HEK293 (cell line): ENCODE results near the gene FCER2.

Experiments used
- KLF7 ChIP-seq: fragments of 450-650 bp; formaldehyde crosslinking; IDR thresholded peaks from 2 replicates; pipeline ENCODE4 v1.5.1; 2016; ENCODE audit warnings: missing biosample characterization, missing genetic modification characterization, borderline replicate concordance
- SALL2 ChIP-seq: fragments of 450-650 bp; formaldehyde crosslinking; IDR thresholded peaks from 2 replicates; pipeline ENCODE4 v1.5.0; 2017; ENCODE audit warnings: missing biosample characterization, mild to moderate bottlenecking, missing genetic modification characterization, borderline replicate concordance
- YY1 ChIP-seq: fragments of 450-650 bp; formaldehyde crosslinking; IDR thresholded peaks from 2 replicates; pipeline ENCODE4 v1.5.1; 2018; ENCODE audit warnings: missing biosample characterization, missing genetic modification characterization
- ZFP3 ChIP-seq: fragments of 450-650 bp; formaldehyde crosslinking; IDR thresholded peaks from 2 replicates; pipeline ENCODE4 v1.5.1; 2016; ENCODE audit warnings: low read depth, missing biosample characterization, missing genetic modification characterization
- ZNF24 ChIP-seq: fragments of 450-650 bp; formaldehyde crosslinking; IDR thresholded peaks from 2 replicates; pipeline ENCODE4 v1.5.1; 2016; ENCODE audit warnings: missing biosample characterization, missing genetic modification characterization
- ZNF274 ChIP-seq, 2 experiments: fragments of 200-500 bp in 1 of 2; fragments of 450-650 bp in 1 of 2; sonication (Bioruptor generic) in 1 of 2; formaldehyde crosslinking in 1 of 2; IDR thresholded peaks; 2 replicates each; pipeline versions ENCODE4 v1.5.1 to v1.6.1; 2014 to 2016; ENCODE audit warnings: borderline replicate concordance in 1 of 2, inconsistent platforms in 1 of 2, low read length in 1 of 2, missing biosample characterization in 1 of 2, missing genetic modification characterization in 1 of 2
- ZNF302 ChIP-seq: fragments of 450-650 bp; formaldehyde crosslinking; IDR thresholded peaks from 2 replicates; pipeline ENCODE4 v1.5.1; 2016; ENCODE audit warnings: missing biosample characterization, missing genetic modification characterization, low read depth
- ZNF394 ChIP-seq: fragments of 450-650 bp; formaldehyde crosslinking; IDR thresholded peaks from 2 replicates; pipeline ENCODE4 v1.5.1; 2016; ENCODE audit warnings: missing biosample characterization, missing genetic modification characterization, mild to moderate bottlenecking, moderate library complexity, borderline replicate concordance
- ZNF621 ChIP-seq: fragments of 450-650 bp; formaldehyde crosslinking; IDR thresholded peaks from 2 replicates; pipeline ENCODE4 v1.5.1; 2017; ENCODE audit warnings: missing biosample characterization, missing genetic modification characterization
- ZNF701 ChIP-seq: fragments of 450-650 bp; formaldehyde crosslinking; IDR thresholded peaks from 2 replicates; pipeline ENCODE4 v1.5.1; 2016; ENCODE audit warnings: missing biosample characterization, missing genetic modification characterization
- TF ChIP-seq, protein P1 (sequence below): fragments of 450-650 bp; formaldehyde crosslinking; IDR thresholded peaks from 2 replicates; pipeline ENCODE4 v1.5.1; 2016; ENCODE audit warnings: missing biosample characterization, missing genetic modification characterization
- TF ChIP-seq, protein P2 (sequence below): sonication (generic); formaldehyde crosslinking; IDR thresholded peaks from 2 replicates; pipeline ENCODE4 v1.8.1; 2022; ENCODE audit warnings: mild to moderate bottlenecking, moderate library complexity, missing genetic modification reagents
- TF ChIP-seq, protein P3 (sequence below): fragments of 450-650 bp; formaldehyde crosslinking; IDR thresholded peaks from 2 replicates; pipeline ENCODE4 v1.5.1; 2016; ENCODE audit warnings: missing biosample characterization, missing genetic modification characterization
- TF ChIP-seq, protein P4 (sequence below): fragments of 450-650 bp; formaldehyde crosslinking; IDR thresholded peaks from 2 replicates; pipeline ENCODE4 v1.5.1; 2017; ENCODE audit warnings: missing biosample characterization, missing genetic modification characterization

DNA sequence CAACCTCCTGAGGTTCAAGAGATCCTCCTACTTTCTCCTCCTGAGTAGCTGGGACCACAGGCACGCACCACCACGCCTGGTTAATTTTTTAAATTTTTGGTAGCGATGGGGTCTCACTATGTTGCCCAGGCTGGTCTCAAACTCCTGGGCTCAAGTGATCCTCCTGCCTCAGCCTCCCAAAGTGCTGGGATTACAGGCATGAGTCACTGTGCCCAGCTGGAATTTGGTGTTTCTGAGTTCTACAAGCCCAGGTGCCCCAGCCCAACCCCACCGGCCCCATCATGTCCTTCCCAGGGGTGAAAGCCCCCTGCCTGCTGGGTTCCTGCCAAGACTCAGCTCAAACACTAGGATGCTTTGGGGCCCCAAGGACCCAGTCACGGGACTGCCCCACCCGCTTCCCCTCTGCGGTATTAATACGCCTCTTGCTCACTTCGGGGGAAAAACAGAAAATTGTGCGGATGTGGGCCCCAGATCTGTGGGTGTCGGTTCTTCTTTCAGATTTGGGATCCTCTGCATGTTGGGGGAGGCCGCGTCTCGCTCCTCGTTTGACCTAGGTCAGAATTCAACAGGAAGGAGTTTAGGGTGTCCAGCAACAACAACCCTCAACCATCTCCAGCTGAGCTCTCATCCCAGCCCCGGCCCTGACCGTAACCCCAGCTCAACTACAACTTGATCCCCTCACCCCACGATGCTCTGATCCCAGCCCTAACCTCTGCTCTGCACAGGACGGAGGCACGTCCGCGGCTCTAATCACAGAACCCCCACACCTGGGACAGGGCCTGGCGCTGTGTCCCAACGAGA lies 3.7 kb upstream of the FCER2 start:
- TF ChIP-seq ZNF274 (IDR thresholded peaks at IDR 0.05; ENCODE audit: low read length) (no peak), ZNF274 (tag by site-specific recombination; IDR thresholded peaks at IDR 0.05; ENCODE audit: borderline replicate concordance) (no peak), ZNF302 (tag by site-specific recombination) (no peak), ZFP3 (tag by site-specific recombination) (no peak), ZNF24 (tag by site-specific recombination) (no peak), ZNF621 (no peak), ZNF394 (tag by site-specific recombination) (no peak), ZNF701 (tag by site-specific recombination) (no peak), YY1 (tag by site-specific recombination) (no peak), KLF7 (tag by site-specific recombination) (no peak), SALL2 (tag by site-specific recombination) (no peak)
- TF ChIP-seq, protein P1, sequence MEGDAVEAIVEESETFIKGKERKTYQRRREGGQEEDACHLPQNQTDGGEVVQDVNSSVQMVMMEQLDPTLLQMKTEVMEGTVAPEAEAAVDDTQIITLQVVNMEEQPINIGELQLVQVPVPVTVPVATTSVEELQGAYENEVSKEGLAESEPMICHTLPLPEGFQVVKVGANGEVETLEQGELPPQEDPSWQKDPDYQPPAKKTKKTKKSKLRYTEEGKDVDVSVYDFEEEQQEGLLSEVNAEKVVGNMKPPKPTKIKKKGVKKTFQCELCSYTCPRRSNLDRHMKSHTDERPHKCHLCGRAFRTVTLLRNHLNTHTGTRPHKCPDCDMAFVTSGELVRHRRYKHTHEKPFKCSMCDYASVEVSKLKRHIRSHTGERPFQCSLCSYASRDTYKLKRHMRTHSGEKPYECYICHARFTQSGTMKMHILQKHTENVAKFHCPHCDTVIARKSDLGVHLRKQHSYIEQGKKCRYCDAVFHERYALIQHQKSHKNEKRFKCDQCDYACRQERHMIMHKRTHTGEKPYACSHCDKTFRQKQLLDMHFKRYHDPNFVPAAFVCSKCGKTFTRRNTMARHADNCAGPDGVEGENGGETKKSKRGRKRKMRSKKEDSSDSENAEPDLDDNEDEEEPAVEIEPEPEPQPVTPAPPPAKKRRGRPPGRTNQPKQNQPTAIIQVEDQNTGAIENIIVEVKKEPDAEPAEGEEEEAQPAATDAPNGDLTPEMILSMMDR (tag by site-specific recombination): no peak
- TF ChIP-seq, protein P2, sequence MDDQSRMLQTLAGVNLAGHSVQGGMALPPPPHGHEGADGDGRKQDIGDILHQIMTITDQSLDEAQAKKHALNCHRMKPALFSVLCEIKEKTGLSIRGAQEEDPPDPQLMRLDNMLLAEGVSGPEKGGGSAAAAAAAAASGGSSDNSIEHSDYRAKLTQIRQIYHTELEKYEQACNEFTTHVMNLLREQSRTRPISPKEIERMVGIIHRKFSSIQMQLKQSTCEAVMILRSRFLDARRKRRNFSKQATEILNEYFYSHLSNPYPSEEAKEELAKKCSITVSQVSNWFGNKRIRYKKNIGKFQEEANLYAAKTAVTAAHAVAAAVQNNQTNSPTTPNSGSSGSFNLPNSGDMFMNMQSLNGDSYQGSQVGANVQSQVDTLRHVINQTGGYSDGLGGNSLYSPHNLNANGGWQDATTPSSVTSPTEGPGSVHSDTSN: no peak
- TF ChIP-seq, protein P3, sequence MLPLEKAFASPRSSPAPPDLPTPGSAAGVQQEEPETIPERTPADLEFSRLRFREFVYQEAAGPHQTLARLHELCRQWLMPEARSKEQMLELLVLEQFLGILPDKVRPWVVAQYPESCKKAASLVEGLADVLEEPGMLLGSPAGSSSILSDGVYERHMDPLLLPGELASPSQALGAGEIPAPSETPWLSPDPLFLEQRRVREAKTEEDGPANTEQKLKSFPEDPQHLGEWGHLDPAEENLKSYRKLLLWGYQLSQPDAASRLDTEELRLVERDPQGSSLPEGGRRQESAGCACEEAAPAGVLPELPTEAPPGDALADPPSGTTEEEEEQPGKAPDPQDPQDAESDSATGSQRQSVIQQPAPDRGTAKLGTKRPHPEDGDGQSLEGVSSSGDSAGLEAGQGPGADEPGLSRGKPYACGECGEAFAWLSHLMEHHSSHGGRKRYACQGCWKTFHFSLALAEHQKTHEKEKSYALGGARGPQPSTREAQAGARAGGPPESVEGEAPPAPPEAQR (tag by site-specific recombination): no peak
- TF ChIP-seq, protein P4, sequence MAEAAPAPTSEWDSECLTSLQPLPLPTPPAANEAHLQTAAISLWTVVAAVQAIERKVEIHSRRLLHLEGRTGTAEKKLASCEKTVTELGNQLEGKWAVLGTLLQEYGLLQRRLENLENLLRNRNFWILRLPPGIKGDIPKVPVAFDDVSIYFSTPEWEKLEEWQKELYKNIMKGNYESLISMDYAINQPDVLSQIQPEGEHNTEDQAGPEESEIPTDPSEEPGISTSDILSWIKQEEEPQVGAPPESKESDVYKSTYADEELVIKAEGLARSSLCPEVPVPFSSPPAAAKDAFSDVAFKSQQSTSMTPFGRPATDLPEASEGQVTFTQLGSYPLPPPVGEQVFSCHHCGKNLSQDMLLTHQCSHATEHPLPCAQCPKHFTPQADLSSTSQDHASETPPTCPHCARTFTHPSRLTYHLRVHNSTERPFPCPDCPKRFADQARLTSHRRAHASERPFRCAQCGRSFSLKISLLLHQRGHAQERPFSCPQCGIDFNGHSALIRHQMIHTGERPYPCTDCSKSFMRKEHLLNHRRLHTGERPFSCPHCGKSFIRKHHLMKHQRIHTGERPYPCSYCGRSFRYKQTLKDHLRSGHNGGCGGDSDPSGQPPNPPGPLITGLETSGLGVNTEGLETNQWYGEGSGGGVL (tag by site-specific recombination): no peak
